ENCODE data around the gene CD52. TPM values are rescaled to one million over a fixed set of nuclear protein-coding genes. Genes with fewer than 3 reads are reported as not detected.

The CD52 gene, protein sequence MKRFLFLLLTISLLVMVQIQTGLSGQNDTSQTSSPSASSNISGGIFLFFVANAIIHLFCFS
- polyA plus RNA-seq (2011; rRNA removed), result not detected in 2 replicates
- not detected in 2 replicates for polyA minus RNA-seq (2011; rRNA and poly(A)+ RNA removed)

DNA sequence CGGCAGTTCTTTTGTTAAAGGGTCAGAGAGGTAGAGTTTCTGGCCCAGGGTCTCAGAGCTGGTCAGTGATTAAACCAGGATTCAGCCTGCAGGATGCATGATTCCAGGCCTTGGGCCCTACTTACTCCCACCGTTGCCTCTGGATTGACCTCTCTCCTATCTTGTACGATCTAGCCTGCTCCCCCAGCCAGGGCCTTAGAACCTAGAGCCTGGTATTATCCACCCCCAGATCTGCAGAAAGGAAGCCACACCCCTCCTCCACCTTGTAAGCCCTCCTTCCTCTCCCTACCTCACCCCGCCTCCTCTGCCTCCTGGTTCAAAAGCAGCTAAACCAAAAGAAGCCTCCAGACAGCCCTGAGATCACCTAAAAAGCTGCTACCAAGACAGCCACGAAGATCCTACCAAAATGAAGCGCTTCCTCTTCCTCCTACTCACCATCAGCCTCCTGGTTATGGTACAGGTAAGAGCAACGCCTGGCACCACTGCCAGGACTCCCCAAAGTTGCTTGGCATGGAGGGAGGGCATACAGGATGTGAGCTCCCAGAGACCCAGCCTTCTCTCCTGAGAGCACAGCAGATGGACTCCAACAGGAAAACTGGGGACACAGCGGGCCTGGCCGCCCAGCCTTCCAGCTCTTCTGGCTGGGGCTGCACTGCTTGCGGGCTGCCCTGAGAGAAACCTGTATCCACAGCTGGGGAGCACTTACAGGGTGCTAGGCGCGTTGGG, at the start of gene CD52:
TSS of gene CD52 (plus strand) at position 347 of the 726 bp plus-strand sequence. CDS start at position 407, 60 bp downstream.
- Histone ChIP-seq H3K27me3 (ENCODE audit: control insufficient read depth, insufficient read depth, low read length) (no peaks in the 10 kb centered on the region), H3K27ac (ENCODE audit: low read depth, low read length) (no peak within 1 kb of the TSS), H3K9me3 (ENCODE audit: control insufficient read depth, insufficient read depth, low read length) (no peaks in the 10 kb centered on the region), H3K4me3 (ENCODE audit: low read depth, low read length) (no peak within 1 kb of the TSS)
- TF ChIP-seq, protein P1, sequence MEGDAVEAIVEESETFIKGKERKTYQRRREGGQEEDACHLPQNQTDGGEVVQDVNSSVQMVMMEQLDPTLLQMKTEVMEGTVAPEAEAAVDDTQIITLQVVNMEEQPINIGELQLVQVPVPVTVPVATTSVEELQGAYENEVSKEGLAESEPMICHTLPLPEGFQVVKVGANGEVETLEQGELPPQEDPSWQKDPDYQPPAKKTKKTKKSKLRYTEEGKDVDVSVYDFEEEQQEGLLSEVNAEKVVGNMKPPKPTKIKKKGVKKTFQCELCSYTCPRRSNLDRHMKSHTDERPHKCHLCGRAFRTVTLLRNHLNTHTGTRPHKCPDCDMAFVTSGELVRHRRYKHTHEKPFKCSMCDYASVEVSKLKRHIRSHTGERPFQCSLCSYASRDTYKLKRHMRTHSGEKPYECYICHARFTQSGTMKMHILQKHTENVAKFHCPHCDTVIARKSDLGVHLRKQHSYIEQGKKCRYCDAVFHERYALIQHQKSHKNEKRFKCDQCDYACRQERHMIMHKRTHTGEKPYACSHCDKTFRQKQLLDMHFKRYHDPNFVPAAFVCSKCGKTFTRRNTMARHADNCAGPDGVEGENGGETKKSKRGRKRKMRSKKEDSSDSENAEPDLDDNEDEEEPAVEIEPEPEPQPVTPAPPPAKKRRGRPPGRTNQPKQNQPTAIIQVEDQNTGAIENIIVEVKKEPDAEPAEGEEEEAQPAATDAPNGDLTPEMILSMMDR (IDR thresholded peaks at IDR 0.05; ENCODE audit: low read depth, low read length), result no peak
- DNase-seq (ENCODE audit: low read depth, low spot score), result no peak
- ChIA-PET CTCF (interaction anchor here (5.5 kb wide), 1 partner anchor 42 kb away, joined by 62 read pairs; no protein-coding TSS in a partner anchor), POLR2A (no interaction called here)

DNA sequence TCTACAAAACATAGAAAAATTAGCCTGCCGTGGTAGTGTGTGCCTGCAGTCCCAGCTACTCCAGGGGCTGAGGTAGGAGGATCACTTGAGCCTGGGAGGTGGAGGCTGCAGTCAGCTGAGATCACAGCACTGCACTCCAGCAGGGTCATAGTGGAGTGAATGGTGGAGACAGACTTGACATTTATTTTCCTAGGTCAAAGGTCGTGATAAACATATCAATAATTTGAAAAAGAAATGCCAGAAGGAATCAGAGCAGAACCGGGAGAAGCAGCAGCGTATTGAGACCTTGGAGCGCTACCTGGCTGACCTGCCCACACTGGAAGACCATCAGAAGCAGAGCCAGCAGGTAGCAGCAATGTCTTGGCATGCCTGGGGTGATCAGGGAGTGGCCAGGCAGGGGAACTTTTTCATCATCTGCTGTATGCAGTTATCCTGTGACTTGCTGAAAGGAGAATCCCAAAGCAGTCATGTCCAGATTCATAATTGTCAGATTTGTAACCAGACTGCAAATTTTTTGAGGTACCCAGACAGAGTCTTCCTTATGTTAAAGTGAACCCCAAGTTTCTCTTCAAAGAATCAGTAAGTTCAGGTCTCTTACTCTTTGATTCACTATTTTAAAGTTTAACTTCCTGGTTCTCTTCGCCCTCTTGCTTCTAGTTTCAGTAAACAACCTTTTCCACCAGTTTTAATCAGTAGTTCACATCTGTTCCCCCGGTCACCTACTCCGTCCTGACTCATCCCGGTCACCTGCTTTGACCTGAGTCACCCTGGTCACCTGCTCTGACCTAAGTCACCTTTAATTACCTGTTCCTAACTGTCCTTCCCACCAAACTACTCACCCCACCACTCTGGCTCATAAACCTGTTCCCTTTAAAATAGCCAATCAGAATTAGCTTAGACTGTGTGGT, 49.2 kb upstream of the CD52 start:
- CTCF ChIA-PET, result interaction anchor here (0.9 to 2.8 kb wide), 3 partner anchors 35 to 53 kb away, joined by 4 to 16 read pairs (median 4); partner anchors contain the start of gene CEP85
- Histone ChIP-seq H3K27ac (ENCODE audit: low read depth, low read length) (no peak overlapping the region), H3K9me3 (ENCODE audit: control insufficient read depth, insufficient read depth, low read length) (peaks cover 16% of the 10 kb centered on the region), H3K27me3 (ENCODE audit: control insufficient read depth, insufficient read depth, low read length) (no peaks in the 10 kb centered on the region), H3K4me3 (ENCODE audit: low read depth, low read length) (no peak overlapping the region)
- TF ChIP-seq, protein P1 (IDR thresholded peaks at IDR 0.05; ENCODE audit: low read depth, low read length), result no peak
- POLR2A ChIA-PET, result no interaction called here
- DNase-seq (ENCODE audit: low read depth, low spot score), result no peak

DNA sequence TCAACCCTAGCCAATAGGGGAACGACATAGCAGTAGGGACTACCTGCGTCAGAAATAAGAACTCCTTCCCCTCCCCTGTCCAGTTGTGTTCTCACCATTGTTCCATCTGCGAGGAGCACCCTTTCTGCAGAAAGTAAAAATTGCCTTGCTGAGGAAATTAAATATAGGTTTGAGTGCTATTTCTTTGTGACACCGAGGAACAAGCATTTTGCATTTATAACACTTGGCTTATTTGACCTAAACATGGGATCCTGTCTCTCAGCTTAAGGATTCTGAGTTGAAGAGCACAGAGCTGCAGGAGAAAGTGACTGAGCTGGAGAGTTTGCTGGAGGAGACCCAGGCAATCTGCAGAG, 48.6 kb upstream of the CD52 start:
- TF ChIP-seq, protein P1 (IDR thresholded peaks at IDR 0.05; ENCODE audit: low read depth, low read length), result no peak
- Histone ChIP-seq H3K27ac (ENCODE audit: low read depth, low read length) (no peak overlapping the region), H3K27me3 (ENCODE audit: control insufficient read depth, insufficient read depth, low read length) (no peaks in the 10 kb centered on the region), H3K4me3 (ENCODE audit: low read depth, low read length) (no peak overlapping the region), H3K9me3 (ENCODE audit: control insufficient read depth, insufficient read depth, low read length) (peaks cover 16% of the 10 kb centered on the region)
- DNase-seq (ENCODE audit: low read depth, low spot score), result no peak
- POLR2A ChIA-PET, result no interaction called here
- CTCF ChIA-PET, result interaction anchor here (0.7 to 1.3 kb wide), 3 partner anchors 18 to 53 kb away, joined by 3 to 4 read pairs (median 4); partner anchors contain the start of gene CEP85

DNA sequence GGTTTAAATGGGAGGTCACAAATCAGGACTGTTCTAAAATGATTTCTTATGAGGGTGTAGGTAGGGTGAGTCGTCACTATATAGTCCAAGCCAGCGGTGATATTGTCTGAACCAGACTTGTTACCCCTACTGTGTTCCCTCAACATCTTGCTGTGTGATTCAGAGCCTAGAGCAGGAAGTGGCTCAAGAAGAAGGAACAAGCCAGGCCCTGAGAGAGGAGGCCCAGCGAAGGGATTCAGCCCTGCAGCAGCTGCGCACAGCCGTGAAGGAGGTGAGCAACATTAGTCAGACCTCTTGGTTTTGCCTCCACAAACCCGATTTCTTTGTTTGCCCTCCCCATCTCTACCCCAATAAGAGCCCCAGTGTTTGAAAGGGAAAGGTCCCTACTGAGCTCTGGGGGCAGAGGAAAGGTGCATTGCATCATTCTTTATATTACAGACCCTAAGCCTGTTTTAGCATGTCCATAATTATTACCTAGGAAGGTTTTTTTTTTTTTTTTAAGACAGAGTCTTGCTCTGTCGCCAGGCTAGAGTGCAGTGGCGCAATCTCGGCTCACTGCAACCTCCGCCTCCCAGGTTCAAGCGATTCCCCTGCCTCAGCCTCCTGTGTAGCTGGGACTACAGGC, 42.8 kb upstream of the CD52 start:
- peak overlapping the region; percentile 61 for H3K27ac ChIP-seq (ENCODE audit: low read depth, low read length)

More for the DNA sequence above, 42.8 kb upstream of the CD52 start:
- POLR2A ChIA-PET, result interaction anchor here (0.7 kb wide), 1 partner anchor 10 kb away, joined by 7 read pairs; no protein-coding TSS in a partner anchor
- TF ChIP-seq, protein P1 (IDR thresholded peaks at IDR 0.05; ENCODE audit: low read depth, low read length), result no peak
- DNase-seq (ENCODE audit: low read depth, low spot score), result no peak
- Histone ChIP-seq H3K9me3 (ENCODE audit: control insufficient read depth, insufficient read depth, low read length) (peaks cover under 1% of the 10 kb centered on the region; the same call in 1 of the 2 replicates), H3K27me3 (ENCODE audit: control insufficient read depth, insufficient read depth, low read length) (no peaks in the 10 kb centered on the region), H3K4me3 (ENCODE audit: low read depth, low read length) (no peak overlapping the region)
- CTCF ChIA-PET, result interaction anchor here (0.6 to 5.7 kb wide), 17 partner anchors 9 to 165 kb away, joined by 3 to 62 read pairs (median 5); partner anchors contain the start of gene CEP85

Measured in AG04450 (cell line).